22Rv1 (cell line): Measurements from ENCODE around the gene DCLK2.

ENCODE experiments used
- CTCF ChIP-seq: fragments of 450-650 bp; IDR thresholded peaks from 2 replicates; pipeline ENCODE4 v1.5.1; 2017; ENCODE audit warnings: mild to moderate bottlenecking
- ZFX ChIP-seq: fragments of 450-650 bp; IDR thresholded peaks from 2 replicates; pipeline ENCODE4 v1.6.1; 2017; ENCODE audit warnings: antibody characterized with exemption, borderline replicate concordance

- TF ChIP-seq CTCF (no peak), ZFX (no peak)
These were observed 114.7 kb downstream of the DCLK2 start for GRCh38 chr4:150192986-150193385.
